8988T (cell line): Measurements from ENCODE around the gene PDE11A.

Experiments
- DNase-seq: peaks from one replicate; pipeline ENCODE4 v3.0.0; 2011

PDE11A gene

DNA sequence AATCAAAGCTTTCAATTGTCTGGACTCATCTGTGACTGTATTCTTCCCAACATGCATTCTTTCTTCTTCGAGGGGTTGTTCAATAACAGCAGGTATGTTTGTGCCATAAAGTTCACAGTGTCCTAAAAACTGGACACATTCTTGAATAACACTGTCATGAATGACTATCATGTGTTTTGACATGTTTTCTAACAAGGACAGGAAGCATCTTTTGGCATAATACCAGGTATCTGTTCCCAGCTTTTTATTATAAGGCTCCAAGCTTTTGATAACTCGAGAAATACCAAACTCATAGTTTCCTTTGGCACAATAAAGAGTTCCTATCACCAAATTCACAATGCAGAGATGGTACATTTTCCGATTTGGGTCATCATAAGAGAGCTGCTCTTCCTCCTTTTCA lies 455.8 kb downstream of the PDE11A start:
- DNase-seq: no peak

DNA sequence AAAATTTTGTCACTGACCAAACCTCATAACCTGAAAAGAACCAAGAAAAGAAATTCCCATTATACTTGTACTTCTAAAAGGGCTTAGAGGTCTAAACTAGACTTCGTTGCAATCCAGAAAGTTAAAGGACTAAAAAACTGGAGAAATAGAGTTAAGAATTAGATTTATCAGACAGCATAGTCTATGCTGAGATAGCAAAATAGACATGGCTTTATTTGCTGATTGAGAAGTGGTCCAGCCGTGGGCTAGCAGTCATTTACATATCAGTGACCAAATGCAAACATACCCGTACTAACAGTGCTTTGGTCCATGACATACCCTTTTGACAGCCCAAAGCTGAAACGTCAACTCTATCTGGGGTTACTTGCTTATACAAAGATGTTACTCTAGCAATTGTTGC lies 456.5 kb downstream of the PDE11A start:
- no peak for DNase-seq

DNA sequence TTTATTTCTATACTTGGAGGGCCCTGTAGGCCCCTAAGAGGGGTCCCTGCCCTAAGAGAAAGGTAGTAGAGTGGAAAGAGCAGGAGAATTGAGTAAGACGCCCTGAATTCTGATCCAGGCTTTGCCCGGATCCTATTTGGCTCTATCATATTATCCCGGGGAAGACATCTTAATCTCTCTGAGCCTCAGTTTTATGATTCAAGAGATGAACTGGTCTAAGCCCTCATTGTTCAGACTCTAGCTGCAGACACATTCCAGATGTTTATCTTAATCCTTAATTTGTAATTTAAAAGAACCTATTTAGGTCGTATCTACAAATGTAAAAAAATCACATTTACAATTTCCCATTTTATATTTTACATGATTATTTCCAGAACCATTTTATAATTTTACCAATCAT lies 459.9 kb downstream of the PDE11A start:
- DNase-seq: no peak

DNA sequence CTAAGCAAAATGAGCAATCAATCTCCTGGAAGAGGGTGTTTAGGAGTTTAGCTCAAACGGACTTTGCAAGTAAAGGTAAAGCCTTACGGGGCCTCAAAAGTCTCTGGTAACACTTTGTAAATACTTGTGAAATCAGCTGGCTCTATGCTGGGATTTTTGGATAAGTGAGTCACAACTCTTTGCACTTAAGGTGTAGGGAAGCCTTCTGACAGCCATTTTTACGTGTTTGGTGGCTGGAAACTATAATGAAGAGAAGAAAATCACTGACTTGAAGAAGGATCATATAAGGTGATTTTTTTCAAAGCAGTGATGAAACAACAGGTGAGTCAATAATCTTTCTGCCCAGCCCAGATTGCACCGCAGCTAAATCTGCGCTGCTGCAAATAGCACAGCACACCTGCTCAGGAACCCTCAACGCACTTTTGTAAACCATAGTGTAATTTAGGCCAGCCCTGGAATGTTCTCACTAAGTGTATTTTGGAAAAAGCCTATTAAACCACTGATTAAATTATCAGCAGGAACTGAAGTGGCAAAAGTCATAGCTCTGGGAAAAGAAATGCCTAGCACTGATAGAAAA lies 461.2 kb downstream of the PDE11A start:
- no peak for DNase-seq

DNA sequence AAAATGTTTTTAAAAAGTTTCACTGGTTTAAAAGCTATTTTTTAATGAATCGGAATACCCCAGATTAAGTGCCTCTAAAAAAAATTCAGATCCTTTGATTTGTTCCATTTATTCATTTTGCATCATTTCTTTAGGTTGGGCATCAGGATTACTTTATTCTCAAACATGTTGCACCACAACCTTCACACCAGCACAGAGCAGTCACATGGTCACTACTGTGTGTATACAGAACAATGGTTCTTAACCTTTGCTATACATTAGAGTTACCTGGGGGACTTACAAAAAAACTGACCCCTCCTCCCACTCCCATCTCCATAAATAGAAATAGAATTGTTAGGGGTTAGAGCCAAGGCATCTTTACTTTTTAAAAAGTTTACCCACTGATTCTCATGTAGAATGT lies 461.8 kb downstream of the PDE11A start:
- no peak for DNase-seq

DNA sequence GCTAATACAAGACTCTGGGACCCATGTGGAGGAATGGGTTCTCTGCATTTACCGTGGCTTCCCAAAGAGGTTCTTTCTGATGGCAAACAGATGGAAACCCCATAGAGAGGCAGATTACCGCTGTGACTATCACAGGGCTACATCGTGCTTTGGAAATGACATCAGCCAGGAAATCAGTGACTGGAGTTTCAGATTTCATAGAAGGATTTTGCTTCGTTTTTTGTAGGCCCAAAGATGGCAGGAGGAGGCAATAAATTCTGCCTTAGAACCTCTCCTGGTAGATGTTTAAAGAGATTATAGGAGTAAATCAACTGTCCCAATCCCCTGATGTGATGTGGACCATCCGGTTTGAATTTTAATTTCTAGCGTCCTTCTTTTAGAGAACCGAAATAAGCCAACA lies 465.9 kb downstream of the PDE11A start:
- DNase-seq: no peak

DNA sequence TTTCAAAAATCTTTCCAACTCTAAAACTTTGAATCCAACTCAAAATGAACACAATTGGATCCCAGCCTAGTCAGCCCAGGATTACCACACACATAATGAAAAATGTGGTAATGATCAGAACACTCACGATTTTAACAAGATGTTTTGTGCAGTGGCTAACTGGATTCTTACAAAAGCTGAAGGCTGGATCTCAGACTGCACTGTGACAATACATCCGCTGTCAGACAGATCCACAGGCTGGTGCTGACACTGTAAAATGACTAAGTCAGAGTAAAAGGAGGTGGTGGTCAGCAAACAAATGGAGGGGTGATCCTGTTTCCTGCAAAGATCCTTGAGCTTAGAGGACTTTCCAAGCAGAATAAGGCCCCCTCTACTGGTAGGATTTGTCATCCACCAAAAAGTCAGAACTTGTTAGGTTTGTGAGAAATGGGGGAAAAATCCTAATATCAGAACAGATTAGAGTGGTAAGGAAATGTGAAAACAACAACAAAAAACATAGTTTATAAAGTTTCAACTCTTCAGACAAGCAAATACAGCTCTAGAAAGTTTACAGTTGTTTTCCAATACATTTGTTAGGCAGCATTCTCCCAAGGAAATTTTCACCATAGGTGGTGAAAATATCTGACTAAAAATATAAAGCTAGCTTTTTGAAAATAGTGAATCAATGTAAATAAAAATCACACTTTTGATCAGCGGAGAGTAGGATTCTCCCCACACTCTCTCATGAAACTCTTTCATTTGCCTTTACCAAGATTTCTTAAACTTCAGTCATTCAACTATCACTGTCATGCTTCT lies 468.1 kb downstream of the PDE11A start:
- no peak for DNase-seq

DNA sequence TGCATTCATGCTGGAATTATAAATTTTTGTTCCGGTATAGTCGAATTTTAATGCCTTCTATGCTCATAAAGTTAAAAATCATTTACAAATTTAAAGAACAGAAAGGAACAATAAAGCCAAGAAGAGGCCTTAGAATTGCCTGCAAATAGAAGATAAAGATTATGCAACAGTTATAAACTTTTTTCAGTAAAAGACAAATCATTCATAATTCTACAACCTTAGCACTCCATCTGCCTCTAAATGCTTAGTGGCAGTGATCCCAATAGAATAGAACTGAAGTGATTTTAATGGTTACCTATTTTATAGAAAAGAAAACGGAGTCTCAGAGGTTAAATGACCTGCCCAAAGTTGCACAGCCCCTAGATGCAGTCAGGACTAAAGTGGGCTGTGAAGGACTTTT lies 468.8 kb downstream of the PDE11A start:
- DNase-seq: no peak

DNA sequence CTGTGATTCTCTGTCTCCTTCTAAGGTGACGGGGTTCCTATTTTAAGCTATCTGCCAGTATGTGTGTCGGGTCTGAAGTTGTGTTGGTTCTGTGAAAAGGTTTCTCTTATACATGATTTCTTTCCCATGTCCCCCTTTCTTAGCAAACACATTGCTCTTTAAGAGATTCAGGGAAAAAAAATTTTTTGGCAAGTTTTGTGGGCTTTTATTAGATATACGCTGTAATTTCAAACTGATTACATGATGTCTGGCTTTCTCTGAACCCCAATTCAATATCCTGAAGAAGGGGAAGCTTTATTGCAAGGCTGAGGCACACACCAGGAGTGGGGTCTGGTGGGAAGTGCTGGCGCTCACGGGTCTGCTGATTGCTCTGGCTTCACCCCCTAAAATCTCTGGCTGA lies 469.4 kb downstream of the PDE11A start:
- DNase-seq: no peak

DNA sequence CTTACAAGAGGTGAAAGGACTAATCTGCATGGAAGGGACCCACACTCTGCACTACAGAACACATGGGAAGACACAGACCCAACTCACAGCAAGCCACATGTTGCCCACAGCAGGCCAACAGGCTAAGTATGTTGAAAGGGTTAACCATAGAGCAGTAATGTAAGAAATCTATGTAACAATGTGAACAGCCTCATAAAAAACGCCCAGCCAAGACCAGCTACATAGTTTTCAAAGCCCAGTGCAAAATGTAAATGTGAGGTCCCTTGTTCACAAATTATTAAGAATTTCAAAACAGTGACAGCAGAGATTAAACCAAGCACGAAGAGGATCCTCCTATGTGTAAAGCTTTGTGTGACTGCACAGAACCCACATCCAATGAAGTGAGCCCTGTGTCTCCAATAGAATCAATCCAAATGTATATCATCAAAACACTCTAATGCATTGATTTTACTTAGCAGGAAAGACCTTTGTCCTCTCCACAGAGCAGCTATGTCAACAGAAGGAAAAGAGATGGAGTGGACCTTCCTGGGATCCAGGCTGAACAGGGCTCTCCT lies 469.9 kb downstream of the PDE11A start:
- DNase-seq: no peak

DNA sequence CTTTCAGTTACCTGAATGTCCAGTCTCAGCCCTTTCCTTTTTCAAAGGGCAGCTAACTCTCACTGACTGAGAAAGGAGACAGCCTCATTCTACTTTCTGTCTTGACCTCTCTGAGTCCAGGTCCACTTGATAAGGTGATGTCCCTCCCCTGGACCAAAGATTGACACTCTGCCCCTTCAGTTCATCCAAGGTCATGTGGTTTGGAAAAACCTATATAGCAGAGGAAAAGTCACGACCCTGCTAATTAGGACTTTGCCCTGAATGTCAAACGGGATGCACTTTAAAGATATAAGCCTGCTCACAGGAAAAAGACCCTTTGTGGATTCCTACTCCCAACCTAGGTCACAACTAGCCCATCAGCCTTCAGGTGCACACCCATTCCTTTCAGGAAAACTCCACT lies 471.7 kb downstream of the PDE11A start:
- no peak for DNase-seq

DNA sequence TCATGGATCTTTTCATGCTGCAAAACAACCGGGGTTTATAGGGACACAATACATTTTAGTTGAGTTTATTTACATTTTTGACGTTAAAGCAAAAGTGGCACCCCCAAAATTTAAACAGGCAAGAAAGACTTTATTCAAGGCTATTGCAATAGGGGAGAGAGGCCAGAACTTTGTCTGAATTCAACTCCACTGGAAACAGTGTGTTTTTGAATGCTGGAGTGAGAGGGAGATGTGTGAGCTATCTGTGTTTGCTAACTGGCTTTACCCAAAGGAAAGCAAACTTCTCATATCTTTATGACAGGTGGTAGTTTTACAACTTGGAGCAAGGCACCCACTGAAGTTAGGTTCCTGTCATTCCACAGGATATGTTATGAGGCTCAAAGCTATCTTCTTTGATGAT lies 472.6 kb downstream of the PDE11A start:
- DNase-seq: no peak

DNA sequence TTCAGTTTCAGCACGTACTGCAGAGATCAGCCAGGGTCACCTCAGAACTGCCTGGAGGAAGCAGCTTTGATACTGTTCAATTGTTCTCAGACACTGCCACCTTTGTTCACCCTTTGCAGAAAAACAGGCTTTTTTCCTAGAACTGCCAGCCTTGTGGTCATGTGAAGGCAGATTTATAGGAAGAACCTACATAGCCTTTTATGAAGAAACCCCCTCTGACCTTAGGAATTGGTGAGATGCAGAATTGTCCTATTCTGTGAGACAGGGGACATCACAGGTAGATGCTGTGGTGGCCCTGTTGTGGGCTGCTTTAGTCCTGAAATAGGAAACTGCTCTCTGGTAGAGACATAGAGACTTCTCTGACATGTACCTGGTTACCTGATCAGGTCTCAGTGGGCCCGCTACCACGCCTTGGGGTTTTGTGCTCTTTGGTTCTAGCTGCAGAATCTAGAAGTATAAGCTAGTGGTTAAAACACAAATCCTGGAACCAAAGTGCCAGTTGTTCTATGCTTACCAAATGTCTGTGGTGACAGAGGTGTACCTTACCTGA lies 473.4 kb downstream of the PDE11A start:
- DNase-seq: no peak

DNA sequence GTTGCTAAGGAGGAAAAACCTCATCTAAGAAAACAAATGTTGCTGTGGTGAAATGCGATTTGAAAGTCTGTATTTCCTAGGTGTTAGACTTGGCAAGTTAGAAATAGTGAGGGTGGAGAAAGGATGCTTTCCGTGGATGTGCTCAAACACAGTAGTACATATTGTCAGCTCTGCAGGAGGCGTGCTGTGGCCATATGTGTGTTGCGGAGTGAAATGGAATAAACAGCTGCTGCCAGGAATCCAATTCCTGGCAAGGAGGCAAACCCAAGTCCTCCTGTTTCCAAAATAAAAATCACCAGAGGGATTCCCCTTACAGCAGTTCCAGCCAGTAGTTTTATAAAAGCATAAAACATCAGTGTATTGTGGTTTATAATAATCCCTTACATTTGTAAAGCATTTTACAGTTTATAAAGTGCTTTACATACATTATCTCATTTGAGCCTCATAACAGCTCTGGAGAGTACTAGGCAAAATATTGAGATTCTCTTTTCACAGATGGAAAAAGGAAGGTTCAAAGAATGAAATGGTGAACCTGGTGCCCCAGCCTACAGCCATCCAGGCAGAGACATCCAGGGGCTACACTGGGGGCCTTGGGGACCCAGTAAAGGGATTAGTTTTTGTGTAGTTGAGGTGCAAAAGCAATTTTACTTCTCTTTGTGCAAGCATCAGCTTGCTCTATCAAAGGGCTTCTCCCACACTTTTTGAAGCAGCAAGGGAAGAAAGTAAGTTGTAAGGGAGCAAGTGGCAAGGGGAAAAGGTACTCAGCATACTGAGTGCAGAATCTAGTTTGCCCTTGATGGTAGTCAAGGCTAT lies 474.0 kb downstream of the PDE11A start:
- DNase-seq: no peak

DNA sequence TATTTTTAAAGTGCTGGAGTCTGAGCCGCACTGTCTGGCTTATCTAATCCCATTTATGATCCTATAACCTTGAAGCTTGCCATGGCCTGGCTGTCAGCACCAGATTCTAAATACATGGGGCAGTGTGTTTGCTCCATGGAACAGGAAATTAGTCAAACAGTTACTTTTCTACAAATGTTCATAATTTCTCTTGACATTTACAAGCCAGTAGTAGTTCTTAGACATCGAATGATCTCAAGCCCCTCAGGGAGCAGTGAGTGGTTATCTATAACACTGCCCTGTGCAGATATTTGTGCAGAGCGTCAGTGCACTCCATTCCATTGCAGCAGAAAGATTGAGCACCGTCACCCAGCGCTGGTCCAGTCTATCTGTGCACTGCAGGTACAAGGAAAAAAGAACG lies 474.8 kb downstream of the PDE11A start:
- DNase-seq: no peak

DNA sequence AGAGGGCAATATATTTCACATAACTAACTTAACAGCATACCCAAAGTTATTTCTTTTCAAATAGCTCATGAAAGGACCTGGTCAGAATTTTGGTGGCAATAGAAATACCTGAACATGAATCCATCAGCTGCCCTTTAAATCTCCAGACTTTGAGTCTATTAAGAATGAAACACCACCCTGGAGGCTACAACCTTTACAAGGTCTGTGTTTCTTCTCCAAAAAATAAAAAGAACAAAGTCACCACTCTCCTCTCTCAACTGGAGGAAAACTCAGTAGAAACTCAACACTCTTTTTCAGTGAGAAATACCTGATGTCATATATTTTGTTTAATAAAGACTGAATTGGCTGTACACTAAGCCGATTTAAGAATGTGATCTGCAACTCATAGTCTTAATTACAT lies 475.7 kb downstream of the PDE11A start:
- no peak for DNase-seq

DNA sequence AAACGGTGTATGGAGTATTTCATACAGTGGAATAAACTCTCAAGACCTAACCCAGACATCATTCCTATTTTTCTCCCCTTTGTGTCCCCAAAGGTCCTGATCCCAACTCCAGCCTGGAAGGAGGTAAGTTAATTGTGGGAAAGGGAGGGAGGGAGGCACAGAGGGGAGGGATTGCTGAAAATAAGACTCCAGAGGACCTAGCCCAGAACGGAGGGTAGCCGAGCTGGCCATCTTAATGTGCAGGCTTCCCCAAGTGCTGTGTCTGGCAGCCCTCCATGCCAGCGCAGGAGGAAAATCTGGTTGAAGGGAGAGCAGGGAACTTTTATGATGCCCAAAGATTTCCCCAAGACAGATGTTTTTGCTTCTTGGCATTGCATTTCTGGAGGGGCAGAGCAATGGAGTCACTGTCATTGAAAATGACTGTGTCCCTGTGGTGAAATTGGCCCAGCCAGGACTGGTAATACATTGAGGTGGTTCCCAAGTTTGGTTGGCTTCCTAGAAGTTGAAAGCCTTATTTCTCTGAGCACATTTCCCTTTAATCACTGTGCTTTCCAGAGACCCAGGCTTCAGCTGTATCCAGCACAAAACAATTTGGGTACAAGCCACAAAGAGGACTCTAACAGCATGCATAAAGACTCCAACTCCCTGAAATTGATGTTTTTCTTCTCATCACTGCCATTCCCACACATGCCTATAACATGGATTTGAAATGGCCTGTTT lies 477.3 kb downstream of the PDE11A start:
- no peak for DNase-seq

DNA sequence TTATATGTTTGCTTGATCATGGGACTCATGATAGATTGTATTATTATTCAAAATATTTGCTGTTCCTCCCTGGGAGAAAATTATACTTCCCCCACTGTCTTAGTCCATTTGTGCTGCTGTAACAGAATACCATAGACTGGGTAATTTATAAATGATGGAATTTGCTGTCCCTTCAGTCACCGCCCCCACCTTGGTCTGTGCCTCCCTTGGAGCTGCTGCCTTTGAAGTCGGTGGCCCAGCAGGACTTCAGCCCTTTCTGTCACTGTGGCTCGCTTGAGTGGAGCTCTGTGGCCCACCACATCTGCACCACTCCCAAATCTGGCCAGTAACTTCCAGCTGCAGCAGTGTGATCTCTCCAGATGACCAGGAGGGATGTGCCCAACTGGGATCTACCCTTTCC lies 479.2 kb downstream of the PDE11A start:
- DNase-seq: no peak

DNA sequence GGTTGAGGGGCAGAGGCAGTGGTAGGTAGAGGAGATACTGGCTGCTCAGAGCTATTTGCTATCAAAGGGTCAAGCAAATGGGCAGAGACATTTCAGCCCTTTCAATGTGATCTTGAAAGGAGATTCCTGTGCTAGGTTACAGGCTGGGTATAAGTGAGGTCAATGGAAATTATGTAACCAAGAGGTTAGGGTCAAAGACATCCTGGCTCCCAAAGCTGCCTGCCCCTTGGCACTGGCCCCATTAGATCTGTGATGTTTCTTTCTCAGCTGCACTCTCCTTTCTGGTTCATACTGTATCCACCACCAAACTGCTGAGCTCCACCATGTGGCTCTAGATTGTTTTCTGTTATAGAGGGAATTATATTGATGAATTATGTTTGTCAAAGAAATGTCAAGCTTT lies 479.6 kb downstream of the PDE11A start:
- DNase-seq: no peak

DNA sequence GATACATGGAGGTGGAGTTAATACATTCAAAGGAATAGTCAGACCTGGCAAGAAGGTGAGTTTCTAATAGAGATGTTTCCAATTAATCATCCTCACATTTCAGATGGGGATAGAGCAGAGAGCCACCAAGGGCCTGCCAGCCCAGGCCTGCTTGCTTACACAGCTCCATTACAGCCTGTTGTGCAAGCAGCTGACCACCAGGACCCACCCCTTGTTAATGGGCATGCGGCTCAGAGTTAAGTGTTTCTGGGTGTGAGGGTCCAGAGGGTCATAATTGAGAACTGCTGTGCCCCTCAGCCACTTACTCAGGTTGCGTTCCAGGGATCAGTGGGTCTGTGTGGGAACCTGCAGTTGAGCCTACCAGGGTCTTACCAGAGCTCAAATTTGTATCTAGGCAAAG lies 480.2 kb downstream of the PDE11A start:
- DNase-seq: no peak

DNA sequence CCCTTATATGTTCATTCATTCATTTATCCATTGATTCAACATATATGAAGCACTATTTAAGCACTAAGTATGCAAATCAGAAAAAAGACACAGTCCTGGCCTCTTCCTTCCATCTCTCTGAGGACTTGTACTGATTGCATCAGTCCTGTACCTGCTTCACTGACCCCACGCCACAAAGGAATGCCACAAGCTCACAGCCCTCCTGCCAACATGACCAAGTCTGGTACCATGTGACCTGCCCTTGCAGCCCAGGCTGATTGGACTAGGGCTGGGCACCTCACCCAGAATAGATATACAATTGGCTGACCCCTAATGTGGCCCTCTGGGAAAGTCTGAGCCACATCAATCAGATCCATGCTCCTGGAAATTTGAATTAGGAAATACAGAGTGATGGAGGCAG lies 483.4 kb downstream of the PDE11A start:
- no peak for DNase-seq

DNA sequence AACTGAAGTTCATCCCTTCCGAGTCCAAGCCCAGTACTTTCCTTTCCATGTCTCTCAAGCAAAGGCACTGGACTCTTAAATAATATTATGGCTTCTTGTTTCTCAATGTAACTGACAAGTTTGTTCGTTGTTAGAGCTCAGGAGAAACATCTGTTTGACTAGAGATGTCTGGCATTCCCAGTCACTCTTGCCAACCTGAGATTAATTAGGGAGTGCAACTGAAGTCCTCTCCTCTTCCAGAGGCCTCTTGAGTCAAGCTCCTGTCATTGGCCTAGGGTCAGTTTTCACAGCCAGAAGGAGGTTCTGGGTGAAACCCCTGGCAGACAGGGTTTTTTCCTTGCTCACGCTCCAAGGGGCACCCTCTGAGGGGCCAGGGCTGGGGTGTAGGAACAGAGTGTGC lies 483.9 kb downstream of the PDE11A start:
- DNase-seq: no peak

DNA sequence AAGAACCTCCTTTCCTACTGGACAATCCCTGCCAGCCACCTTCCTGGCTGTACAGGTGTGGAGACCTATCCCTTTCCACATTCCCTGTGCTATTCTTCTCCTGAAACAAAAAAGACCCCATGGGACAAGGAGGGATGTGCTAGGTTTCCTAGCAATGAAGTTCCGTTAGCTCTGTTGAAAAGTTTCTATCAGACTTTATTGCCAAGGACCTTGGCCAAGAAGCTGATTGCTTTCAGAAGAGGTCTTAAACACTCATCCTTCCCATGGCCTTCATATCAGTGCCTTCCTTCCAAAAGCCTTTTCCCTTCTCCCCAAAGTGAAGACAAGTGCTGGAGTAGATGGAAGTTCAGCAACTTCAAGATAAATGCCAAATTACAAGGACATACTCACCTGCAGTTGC lies 485.2 kb downstream of the PDE11A start:
- DNase-seq: no peak
